Subcutaneous abdominal adipose tissue (tissue), 5 donors: Measurements from ENCODE around the gene FEV.

ENCODE experiments used
- H3K27ac ChIP-seq: one replicate; pipeline ENCODE4 v1.7.0; 2013; ENCODE audit warnings: low read depth, mild to moderate bottlenecking, inconsistent platforms, low read length, moderate library complexity
- H3K27me3 ChIP-seq, 5 donors: one replicate each; pipeline ENCODE4 v1.7.0; 2013; ENCODE audit warnings: low read length in 5 of 5, inconsistent platforms in 1 of 5; ENCODE audit not compliant: control insufficient read depth in 5 of 5, insufficient read depth in 4 of 5
- H3K36me3 ChIP-seq, 5 donors: one replicate each; pipeline ENCODE4 v1.7.0; 2013; ENCODE audit warnings: low read length in 5 of 5; ENCODE audit not compliant: control insufficient read depth in 5 of 5, insufficient read depth in 5 of 5
- H3K4me1 ChIP-seq, 5 donors: one replicate each; pipeline ENCODE4 v1.7.0; 2013; ENCODE audit warnings: low read length in 5 of 5, mild to moderate bottlenecking in 3 of 5, moderate library complexity in 1 of 5; ENCODE audit not compliant: control insufficient read depth in 5 of 5, insufficient read depth in 5 of 5
- H3K4me3 ChIP-seq, 5 donors: one replicate each; pipeline ENCODE4 v1.7.0; 2013; ENCODE audit warnings: low read length in 5 of 5, low read depth in 1 of 5
- H3K9ac ChIP-seq, 5 donors: one replicate each; pipeline ENCODE4 v1.7.0; 2013; ENCODE audit warnings: low read length in 5 of 5, mild to moderate bottlenecking in 4 of 5, moderate library complexity in 3 of 5
- H3K9me3 ChIP-seq, 5 donors: one replicate each; pipeline ENCODE4 v1.7.0; 2013; ENCODE audit warnings: low read length in 5 of 5; ENCODE audit not compliant: control insufficient read depth in 5 of 5
- donor health status: healthy.
- donor health status: healthy.
- donor health status: healthy.
- donor health status: healthy.
- donor health status: healthy.

The FEV gene

GRCh38 chr2:218986148-218986761 is 1.3 kb upstream of the FEV start:
- Histone ChIP-seq H3K27ac (no peak overlapping the region), H3K27me3 (peaks cover 71 to 92% (median 88%) of the 10 kb centered on the region in 5 donors), H3K4me1 (peaks cover 0 to 33% (median 25%) of the 10 kb centered on the region in 5 donors), H3K9ac (no peak overlapping the region), H3K36me3 (no peaks in the 10 kb centered on the region), H3K4me3 (no peak overlapping the region), H3K9me3 (peaks cover 0 to 3% (median 0%) of the 10 kb centered on the region in 5 donors)

GRCh38 chr2:218985325-218986091 is 524 bp upstream of the FEV start:
- Histone ChIP-seq H3K9me3 (peaks cover 0 to 3% (median 0%) of the 10 kb centered on the region in 5 donors), H3K27me3 (peaks cover 71 to 92% (median 87%) of the 10 kb centered on the region in 5 donors), H3K27ac (no peak overlapping the region), H3K4me3 (no peak overlapping the region), H3K9ac (no peak overlapping the region), H3K4me1 (peaks cover 0 to 39% (median 31%) of the 10 kb centered on the region in 5 donors), H3K36me3 (no peaks in the 10 kb centered on the region)

- Histone ChIP-seq H3K4me3 (peak overlapping the region in 3 of 5 donors; percentile 29 to 46 (median 34)), H3K4me1 (peaks cover 0 to 46% (median 38%) of the 10 kb centered on the region in 5 donors), H3K27me3 (peaks cover 64 to 90% (median 83%) of the 10 kb centered on the region in 5 donors)
Measured at GRCh38 chr2:218984239-218985020, 554 bp downstream of the FEV start.

GRCh38 chr2:218983934-218984238 is 1.1 kb downstream of the FEV start:
- H3K9me3 ChIP-seq = no peaks in the 10 kb centered on the region
- H3K4me1 ChIP-seq = peaks cover 0 to 46% (median 38%) of the 10 kb centered on the region in 5 donors
- peak overlapping the region in 2 of 5 donors; percentile 34 to 46 for H3K4me3 ChIP-seq

More at GRCh38 chr2:218984239-218985020, 554 bp downstream of the FEV start:
- Histone ChIP-seq H3K9me3 (peaks cover 0 to 3% (median 0%) of the 10 kb centered on the region in 5 donors), H3K9ac (peak overlapping the region in 1 of 5 donors; percentile 23), H3K27ac (no peak overlapping the region), H3K36me3 (no peaks in the 10 kb centered on the region)

GRCh38 chr2:218983263-218983933 is 1.6 kb downstream of the FEV start:
- H3K4me3 ChIP-seq = peak overlapping the region in 1 of 5 donors; percentile 46
- peaks cover 56 to 84% (median 76%) of the 10 kb centered on the region in 5 donors for H3K27me3 ChIP-seq
- H3K9ac ChIP-seq = no peak overlapping the region
- H3K9me3 ChIP-seq = no peaks in the 10 kb centered on the region
- no peak overlapping the region for H3K27ac ChIP-seq
- no peaks in the 10 kb centered on the region for H3K36me3 ChIP-seq
- peaks cover 0 to 46% (median 38%) of the 10 kb centered on the region in 5 donors for H3K4me1 ChIP-seq

More at GRCh38 chr2:218983934-218984238, 1.1 kb downstream of the FEV start:
- H3K9ac ChIP-seq = no peak overlapping the region
- H3K27ac ChIP-seq = no peak overlapping the region
- peaks cover 59 to 85% (median 78%) of the 10 kb centered on the region in 5 donors for H3K27me3 ChIP-seq
- H3K36me3 ChIP-seq = no peaks in the 10 kb centered on the region

GRCh38 chr2:218982586-218983262 is 2.3 kb downstream of the FEV start:
- Histone ChIP-seq H3K27me3 (peaks cover 53 to 82% (median 74%) of the 10 kb centered on the region in 5 donors), H3K27ac (no peak overlapping the region), H3K36me3 (no peaks in the 10 kb centered on the region), H3K9ac (no peak overlapping the region), H3K4me3 (peak overlapping the region in 1 of 5 donors; percentile 53), H3K4me1 (peaks cover 0 to 46% (median 38%) of the 10 kb centered on the region in 5 donors), H3K9me3 (no peaks in the 10 kb centered on the region)

- Histone ChIP-seq H3K4me1 (peaks cover 0 to 46% (median 38%) of the 10 kb centered on the region in 5 donors), H3K9ac (no peak overlapping the region), H3K27me3 (peaks cover 47 to 82% (median 75%) of the 10 kb centered on the region in 5 donors), H3K27ac (no peak overlapping the region), H3K4me3 (peak overlapping the region in 4 of 5 donors; percentile 23 to 53 (median 46)), H3K36me3 (no peaks in the 10 kb centered on the region), H3K9me3 (no peaks in the 10 kb centered on the region)
Measured at GRCh38 chr2:218981881-218982585, 3.0 kb downstream of the FEV start.

GRCh38 chr2:218981390-218981880 is 3.5 kb downstream of the FEV start:
- Histone ChIP-seq H3K4me1 (peaks cover 0 to 46% (median 38%) of the 10 kb centered on the region in 5 donors), H3K9me3 (no peaks in the 10 kb centered on the region), H3K4me3 (peak overlapping the region in 1 of 5 donors; percentile 53), H3K9ac (no peak overlapping the region), H3K27ac (no peak overlapping the region), H3K27me3 (peaks cover 45 to 76% (median 75%) of the 10 kb centered on the region in 5 donors), H3K36me3 (no peaks in the 10 kb centered on the region)
